H1 (cell line): ENCODE results near the gene SLC25A36. TPM values are rescaled to one million over a fixed set of nuclear protein-coding genes. Genes with fewer than 3 reads are reported as not detected.

Source experiments
- CTCF ChIA-PET: fragments of 300-600 bp; sonication (Branson Sonifier 250); formaldehyde crosslinking; loops from one replicate; lab custom pipeline; 2021; ENCODE audit not compliant: partially characterized antibody; lab: Charles Lee
- POLR2A ChIA-PET: fragments of 300-600 bp; sonication (Branson Sonifier 250); formaldehyde crosslinking; loops from one replicate; lab custom pipeline; 2021; ENCODE audit warnings: inconsistent platforms; ENCODE audit not compliant: partially characterized antibody; lab: Charles Lee
- DNase-seq, 2 experiments: peaks; one replicate each; pipeline versions ENCODE4 v3.0.0 to v3.0.0-alpha.2; 2010 to 2022; ENCODE audit warnings: low spot score in 2 of 2, low read depth in 1 of 2, mixed read lengths in 1 of 2
- FAIRE-seq: peaks from 2 replicates; lab custom pipeline; 2011; peaks lifted over from hg19 to GRCh38; lab: Jason Lieb, UNC
- H2AFZ ChIP-seq: 2 replicates; pipeline ENCODE4 v1.8.1; 2012; ENCODE audit warnings: low read length, inconsistent platforms
- H2AK5ac ChIP-seq: 2 replicates; pipeline ENCODE4 v1.6.1; 2013; ENCODE audit warnings: low read depth, low read length
- H2BK120ac ChIP-seq: replicated peaks from 2 replicates; pipeline ENCODE3; 2013; ENCODE audit warnings: low read depth, low read length, inconsistent platforms
- H2BK12ac ChIP-seq: 2 replicates; pipeline ENCODE4 v1.6.1; 2013; ENCODE audit warnings: low read depth, low read length
- H2BK15ac ChIP-seq: 2 replicates; pipeline ENCODE4 v1.6.1; 2013; ENCODE audit warnings: low read length
- H2BK20ac ChIP-seq: 2 replicates; pipeline ENCODE4 v1.6.1; 2013; ENCODE audit warnings: low read length
- H2BK5ac ChIP-seq: 2 replicates; pipeline ENCODE4 v1.6.1; 2013; ENCODE audit warnings: low read depth, low read length
- H3K14ac ChIP-seq: 2 replicates; pipeline ENCODE4 v1.6.1; 2013; ENCODE audit warnings: inconsistent platforms; ENCODE audit not compliant: insufficient read length
- H3K18ac ChIP-seq: 2 replicates; pipeline ENCODE4 v1.6.1; 2013; ENCODE audit warnings: low read length; ENCODE audit errors: extremely low read depth
- H3K23ac ChIP-seq: 2 replicates; pipeline ENCODE4 v1.6.1; 2013; ENCODE audit warnings: inconsistent platforms; ENCODE audit not compliant: insufficient read length
- H3K23me2 ChIP-seq: 2 replicates; pipeline ENCODE4 v1.6.1; 2013; ENCODE audit warnings: low read depth, low read length
- H3K27ac ChIP-seq: 2 replicates; pipeline ENCODE4 v1.6.1; 2011; ENCODE audit warnings: low read depth, low read length, inconsistent platforms
- H3K27me3 ChIP-seq, 4 experiments: replicated peaks in 1 of 4; 1 replicate in 1 of 4; 2 replicates in 3 of 4; pipeline versions ENCODE4 v1.6.1 to v1.8.1; 2011 to 2013; ENCODE audit warnings: low read length in 3 of 4, mild to moderate bottlenecking in 3 of 4, inconsistent platforms in 2 of 4, mixed read lengths in 2 of 4, moderate library complexity in 1 of 4; ENCODE audit not compliant: control insufficient read depth in 3 of 4, insufficient read depth in 3 of 4; ENCODE audit errors: extremely low read depth in 1 of 4
- H3K36me3 ChIP-seq, 4 experiments: 2 replicates each; pipeline versions ENCODE4 v1.6.1 to v1.8.1; 2011 to 2013; ENCODE audit warnings: mild to moderate bottlenecking in 4 of 4, low read length in 3 of 4, moderate library complexity in 2 of 4, control low read depth in 1 of 4, inconsistent platforms in 1 of 4; ENCODE audit not compliant: insufficient read depth in 4 of 4, control insufficient read depth in 2 of 4
- H3K4ac ChIP-seq: replicated peaks from 2 replicates; pipeline ENCODE3; 2013; ENCODE audit warnings: low read length, low read depth, mixed read lengths, inconsistent platforms; ENCODE audit not compliant: insufficient read length
- H3K4me1 ChIP-seq, 4 experiments: replicated peaks in 1 of 4; 1 replicate in 1 of 4; 2 replicates in 3 of 4; pipeline versions ENCODE4 v1.6.1 to v1.8.1; 2011 to 2013; ENCODE audit warnings: low read length in 3 of 4, inconsistent platforms in 2 of 4, mixed read lengths in 1 of 4; ENCODE audit not compliant: insufficient read depth in 4 of 4, control insufficient read depth in 3 of 4
- H3K4me2 ChIP-seq, 2 experiments: 2 replicates each; pipeline versions ENCODE4 v1.6.1 to v1.8.1; 2011 to 2013; ENCODE audit warnings: low read depth in 2 of 2, low read length in 2 of 2, control low read depth in 1 of 2, inconsistent platforms in 1 of 2, mild to moderate bottlenecking in 1 of 2; ENCODE audit not compliant: insufficient read depth in 1 of 2
- H3K4me3 ChIP-seq, 4 experiments: fragments of 200-600, 300-600 bp in 1 of 4; sonication (generic), shearing (Covaris generic), sonication (Bioruptor Twin) in 1 of 4; 2 replicates each; pipeline versions ENCODE4 v1.5.1 to v1.8.1; 2011 to 2016; ENCODE audit warnings: low read length in 4 of 4, low read depth in 3 of 4, control low read depth in 2 of 4, inconsistent platforms in 2 of 4, mild to moderate bottlenecking in 2 of 4, mixed read lengths in 1 of 4, moderate library complexity in 1 of 4; ENCODE audit not compliant: insufficient read depth in 2 of 4; ENCODE audit errors: extremely low read depth in 1 of 4
- H3K56ac ChIP-seq: replicated peaks from 2 replicates; pipeline ENCODE3; 2013; ENCODE audit warnings: low read depth, mild to moderate bottlenecking, mixed read lengths, low read length, inconsistent platforms; ENCODE audit not compliant: insufficient read length
- H3K79me1 ChIP-seq: 2 replicates; pipeline ENCODE4 v1.6.1; 2013; ENCODE audit warnings: low read depth, low read length, control low read depth
- H3K79me2 ChIP-seq, 2 experiments: 2 replicates each; pipeline versions ENCODE4 v1.6.1 to v1.8.1; 2012 to 2013; ENCODE audit warnings: low read length in 2 of 2, mild to moderate bottlenecking in 2 of 2, inconsistent platforms in 1 of 2; ENCODE audit not compliant: insufficient read depth in 2 of 2, control insufficient read depth in 1 of 2
- H3K9ac ChIP-seq, 4 experiments: replicated peaks in 1 of 4; 1 replicate in 1 of 4; 2 replicates in 3 of 4; pipeline versions ENCODE4 v1.6.1 to v1.8.1; 2011 to 2013; ENCODE audit warnings: low read depth in 3 of 4, low read length in 3 of 4, control low read depth in 2 of 4, mild to moderate bottlenecking in 2 of 4, moderate library complexity in 2 of 4, inconsistent platforms in 1 of 4; ENCODE audit errors: extremely low read depth in 1 of 4
- H3K9me3 ChIP-seq, 2 experiments: 2 replicates each; pipeline versions ENCODE4 v1.6.1 to v1.8.1; 2012 to 2013; ENCODE audit warnings: mild to moderate bottlenecking in 2 of 2, moderate library complexity in 2 of 2, control low read depth in 1 of 2, inconsistent platforms in 1 of 2, low read depth in 1 of 2, low read length in 1 of 2, mixed read lengths in 1 of 2; ENCODE audit not compliant: insufficient read depth in 2 of 2
- H4K20me1 ChIP-seq, 2 experiments: replicated peaks in 1 of 2; 2 replicates each; pipeline versions ENCODE3 to v1.8.1; 2011 to 2013; ENCODE audit warnings: inconsistent platforms in 2 of 2, low read length in 2 of 2, mild to moderate bottlenecking in 1 of 2; ENCODE audit not compliant: insufficient read depth in 2 of 2, control insufficient read depth in 1 of 2
- H4K5ac ChIP-seq: 2 replicates; pipeline ENCODE4 v1.6.1; 2013; ENCODE audit warnings: low read length, low read depth, mixed read lengths, inconsistent platforms; ENCODE audit not compliant: insufficient read length
- H4K8ac ChIP-seq: 2 replicates; pipeline ENCODE4 v1.8.0; 2013; ENCODE audit warnings: mild to moderate bottlenecking, moderate library complexity, low read length, inconsistent platforms; ENCODE audit not compliant: insufficient read depth; ENCODE audit errors: extremely low read depth
- H4K91ac ChIP-seq: replicated peaks from 2 replicates; pipeline ENCODE3; 2013; ENCODE audit warnings: low read length, mixed read lengths, inconsistent platforms; ENCODE audit not compliant: insufficient read length
- CBX8 ChIP-seq: fragments of 300-800, 300-1000 bp; sonication (generic); IDR thresholded peaks from 2 replicates; pipeline ENCODE4 v1.7.1; 2016; ENCODE audit warnings: low read depth, low read length, borderline replicate concordance
- CREB1 ChIP-seq: IDR thresholded peaks from 2 replicates; pipeline ENCODE4 v1.6.1; 2012; ENCODE audit warnings: inconsistent platforms
- CTCF ChIP-seq, 3 experiments: IDR thresholded peaks; 1 replicate in 2 of 3; 2 replicates in 1 of 3; pipeline versions ENCODE4 v1.5.1 to v1.6.1; 2011; ENCODE audit warnings: low read length in 3 of 3, mild to moderate bottlenecking in 3 of 3, inconsistent platforms in 2 of 3, low read depth in 1 of 3, moderate library complexity in 1 of 3; ENCODE audit not compliant: insufficient read depth in 1 of 3; ENCODE audit errors: control extremely low read depth in 1 of 3
- SIX5 ChIP-seq: IDR thresholded peaks from 2 replicates; pipeline ENCODE4 v1.6.1; 2011; ENCODE audit warnings: mild to moderate bottlenecking, low read depth, low read length
- YY1 ChIP-seq: IDR thresholded peaks from 2 replicates; pipeline ENCODE4 v1.6.1; 2011; ENCODE audit warnings: low read depth, mild to moderate bottlenecking, low read length
- WGBS, 2 experiments: shearing (Covaris generic) in 1 of 2; methylation state at CpG; one replicate each; pipeline versions ENCODE4 v1.1.6 to v1.1.7; 2013 to 2015; ENCODE audit warnings: low lambda C conversion rate in 2 of 2, mixed read lengths in 2 of 2, inconsistent platforms in 1 of 2, low coverage in 1 of 2, missing lambda C conversion rate in 1 of 2; ENCODE audit not compliant: insufficient replicate concordance in 2 of 2, insufficient coverage in 1 of 2, insufficient read length in 1 of 2; ENCODE audit errors: extremely low coverage in 1 of 2, missing lambda C conversion rate in 1 of 2; 5-methylcytosine and 5-hydroxymethylcytosine counted together
- polyA plus RNA-seq, 7 experiments: library from polyadenylated mRNA; depleted of rRNA in 3 of 7; stranded (reverse) in 5 of 7; unstranded in 2 of 7; fragments of >200 nt in 5 of 7; fragments of 200-250 nt in 2 of 7; gene quantifications; 1 replicate in 5 of 7; 2 replicates in 1 of 7; 4 replicates in 1 of 7; pipeline versions ENCODE4 v1.2.1 to v1.2.3, GENCODE V29; 2011 to 2013; ENCODE audit warnings: missing spikeins in 2 of 7, mixed read lengths in 2 of 7
- total RNA-seq: library from RNA; stranded (reverse); fragmentation: NEBNext Ultra II Directional; extraction: Animal tissue kit (Norgen Biotek cat#: 25700); gene quantifications from 2 replicates; pipeline ENCODE4 v1.2.1, GENCODE V29; 2021

Gene SLC25A36
- total and polyA plus RNA-seq, 2 of the 8 experiments (the other 6 are each of a cell fraction or from before 2014, with no cell fraction given): 42.9 to 71.8 TPM

GRCh38 chr3:140910860-140911259, 30.8 kb upstream of the SLC25A36 start:
- Histone ChIP-seq H4K20me1 (no peaks in the 10 kb centered on the region), H2BK120ac (no peak overlapping the region), H3K4me3 (peak overlapping the region; percentile 35 to 54 (median 42); a peak in 6 of 8 replicates), H2BK15ac (no peak overlapping the region), H4K8ac (peak overlapping the region; percentile 85; the same call in 1 of the 2 replicates), H3K4me2 (peak overlapping the region; percentile 59 to 67; a peak in 3 of 4 replicates), H3K4ac (no peak overlapping the region), H2BK12ac (no peak overlapping the region), H4K91ac (no peak overlapping the region), H3K27me3 (no peaks in the 10 kb centered on the region; a peak in 1 of 7 replicates), H3K14ac (no peak overlapping the region), H3K9ac (no peak overlapping the region), H3K18ac (no peak overlapping the region; the same call in 1 of the 2 replicates), H2AFZ (peak overlapping the region; percentile 97), H3K56ac (no peak overlapping the region), H2BK20ac (no peak overlapping the region), H3K4me1 (no peaks in the 10 kb centered on the region; a peak in 2 of 7 replicates), H2AK5ac (no peak overlapping the region), H3K27ac (no peak overlapping the region), H3K79me2 (no peaks in the 10 kb centered on the region), H2BK5ac (no peak overlapping the region), H3K9me3 (no peaks in the 10 kb centered on the region), H3K79me1 (no peaks in the 10 kb centered on the region), H3K36me3 (no peaks in the 10 kb centered on the region), H4K5ac (peak overlapping the region; percentile 45), H3K23me2 (no peaks in the 10 kb centered on the region), H3K23ac (no peak overlapping the region)
- ChIA-PET POLR2A (interaction anchor here (1.2 kb wide), 1 partner anchor 19 kb away, joined by 4 read pairs; no protein-coding TSS in a partner anchor), CTCF (interaction anchor here (0.8 to 1.9 kb wide), 4 partner anchors 12 to 87 kb away, joined by 3 to 10 read pairs (median 6); no protein-coding TSS in a partner anchor)
- DNase-seq: peak; percentile 9 to 66
- 40% methylated on average over 5 of the region's 5 CpGs; no CpG with 5 or more reads in 1 of the 2 experiments for whole genome bisulfite sequencing, 2 experiments
- peak; percentile 90 for FAIRE-seq
- TF ChIP-seq CREB1 (no peak), CBX8 (no peak), YY1 (peak; percentile 87), CTCF (IDR thresholded peaks at IDR 0.05; ENCODE audit: control extremely low read depth in 1 of 3, insufficient read depth in 1 of 3, low read depth in 1 of 3, low read length in 3 of 3) (peak in 2 of 3 experiments; percentile 21 to 43; a peak in 2 of 4 replicates), SIX5 (peak; percentile 81)
